HG03469 (cell line): ENCODE data around the gene PET117.
"Not testable (repeated sequence)": the region's sequence is repeated elsewhere in the genome, so short reads cannot be mapped to it uniquely, and the experiment has no call there.

Experiments used
- ATAC-seq: cut with Tn5 transposase; IDR thresholded peaks from one replicate; pipeline ENCODE4 v1.9.1; 2021; ENCODE audit warnings: mild to moderate bottlenecking, moderate library complexity, moderate number of reproducible peaks; ENCODE audit not compliant: unreplicated experiment

PET117 gene

GRCh38 chr20:18156045-18156444 is 18.4 kb downstream of the PET117 start:
- no peak for ATAC-seq

GRCh38 chr20:18164356-18164755 is 26.7 kb downstream of the PET117 start:
- no peak for ATAC-seq

- no peak for ATAC-seq
Observed at GRCh38 chr20:18165553-18165952, 27.9 kb downstream of the PET117 start.

- no peak for ATAC-seq
Observed at GRCh38 chr20:18166241-18166881, 28.7 kb downstream of the PET117 start.

GRCh38 chr20:18166950-18167349 is 29.3 kb downstream of the PET117 start:
- ATAC-seq = no peak

GRCh38 chr20:18172379-18172778 is 34.7 kb downstream of the PET117 start:
- no peak for ATAC-seq

GRCh38 chr20:18174906-18175683 is 37.4 kb downstream of the PET117 start:
- ATAC-seq = no peak

GRCh38 chr20:18176318-18176785 is 38.7 kb downstream of the PET117 start:
- no peak for ATAC-seq

GRCh38 chr20:18180366-18180765 is 42.7 kb downstream of the PET117 start:
- not testable (repeated sequence) for ATAC-seq

- ATAC-seq = no peak
Observed at GRCh38 chr20:18180815-18181214, 43.2 kb downstream of the PET117 start.

- no peak for ATAC-seq
Observed at GRCh38 chr20:18187020-18187419, 49.4 kb downstream of the PET117 start.

GRCh38 chr20:18188434-18188833 is 50.8 kb downstream of the PET117 start:
- no peak for ATAC-seq

GRCh38 chr20:18190338-18191233 is 52.9 kb downstream of the PET117 start:
- ATAC-seq = no peak

- ATAC-seq = no peak
Observed at GRCh38 chr20:18191306-18191705, 53.6 kb downstream of the PET117 start.
